Suppressor macrophage treated with lipopolysaccharide for 1 hour (primary cell): ENCODE data around the gene CREM.
"Not testable (repeated sequence)": the region's sequence is repeated elsewhere in the genome, so short reads cannot be mapped to it uniquely, and the experiment has no call there.

Experiments
- DNase-seq, 3 donors: peaks; one replicate each; pipeline ENCODE4 v3.0.0-alpha.2; 2020 to 2022

The CREM gene

DNA sequence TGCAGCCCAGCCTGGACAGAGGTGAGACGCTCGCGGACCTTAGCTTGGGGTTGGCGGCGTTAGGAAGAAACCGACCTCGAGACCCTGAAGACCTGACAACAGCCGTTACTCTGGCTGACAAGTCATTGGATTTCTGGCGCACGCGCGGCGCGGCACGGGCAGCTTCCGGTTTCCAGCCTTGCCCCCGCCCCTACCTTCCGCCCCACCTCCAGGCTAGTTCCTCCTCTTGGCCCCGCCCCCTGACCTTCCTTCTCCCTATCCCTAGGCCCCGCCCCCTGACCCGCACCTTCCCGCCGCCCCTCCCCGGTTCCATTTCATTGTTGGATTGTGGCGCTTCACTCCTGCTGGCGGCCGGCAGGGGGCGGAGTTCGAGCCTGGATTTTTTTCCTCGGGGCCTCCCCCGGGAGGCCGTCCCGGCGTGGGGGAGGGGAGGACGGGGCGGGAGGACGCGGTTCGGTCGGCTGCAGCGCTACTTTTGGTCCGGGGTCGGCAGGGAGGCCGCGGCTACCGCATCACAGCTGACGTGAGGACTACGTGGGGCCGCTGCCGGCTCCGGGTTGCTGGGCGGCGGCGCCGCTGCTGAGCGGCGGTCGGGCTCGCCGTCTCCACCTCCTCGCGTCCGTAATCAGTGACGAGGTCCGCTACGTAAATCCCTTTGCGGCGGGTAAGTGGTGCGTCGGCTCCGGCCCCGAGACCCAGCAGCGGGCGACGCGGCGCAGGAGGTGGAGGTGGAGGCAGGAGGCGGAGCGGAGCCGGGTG lies at the start of gene CREM:
Gene CREM (plus strand): TSS at position 317 of the 759 bp plus-strand sequence. CDS start 10,990 bp downstream, outside the sequence.
- DNase-seq = peak; percentile 97 to 100 (median 99)

DNA sequence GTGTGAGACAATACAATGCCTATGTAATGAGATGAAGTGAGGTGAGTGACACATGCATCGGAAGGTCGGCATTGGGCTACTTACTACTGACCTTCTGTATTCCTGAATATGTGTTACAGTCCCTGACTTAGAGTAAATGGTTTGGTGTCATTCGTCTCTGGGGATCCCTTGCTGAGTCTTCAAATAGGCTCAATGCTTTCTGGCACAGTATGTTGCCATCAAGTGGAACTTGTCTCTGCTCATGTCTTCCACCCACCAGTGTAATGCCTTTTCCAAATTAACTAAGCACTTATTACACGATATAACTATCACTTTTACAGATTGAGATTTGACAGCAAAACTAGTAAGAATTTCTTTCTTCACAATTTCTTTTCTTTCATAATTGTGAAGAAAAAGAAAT lies 47.4 kb upstream of the CREM start:
- DNase-seq = no peak

DNA sequence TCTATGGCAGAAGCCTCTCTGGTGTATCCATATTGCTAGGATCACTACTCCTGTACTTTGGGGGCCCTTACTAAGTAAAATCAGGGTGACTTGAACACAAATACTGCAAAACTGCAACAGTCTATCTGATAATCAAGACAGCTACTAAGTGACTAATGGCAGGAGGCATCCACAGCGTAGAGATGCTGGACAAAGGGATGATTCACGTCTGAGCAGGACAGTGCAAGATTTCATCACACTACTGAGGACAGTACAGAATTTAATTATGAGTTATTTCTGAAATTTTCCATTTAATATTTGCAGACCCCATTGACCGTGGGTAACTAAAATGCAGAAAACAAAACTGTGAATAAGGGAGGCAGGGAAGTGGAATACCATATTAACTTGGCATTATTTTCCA lies 46.9 kb upstream of the CREM start:
- peak; percentile 15 to 27 (median 22) for DNase-seq

DNA sequence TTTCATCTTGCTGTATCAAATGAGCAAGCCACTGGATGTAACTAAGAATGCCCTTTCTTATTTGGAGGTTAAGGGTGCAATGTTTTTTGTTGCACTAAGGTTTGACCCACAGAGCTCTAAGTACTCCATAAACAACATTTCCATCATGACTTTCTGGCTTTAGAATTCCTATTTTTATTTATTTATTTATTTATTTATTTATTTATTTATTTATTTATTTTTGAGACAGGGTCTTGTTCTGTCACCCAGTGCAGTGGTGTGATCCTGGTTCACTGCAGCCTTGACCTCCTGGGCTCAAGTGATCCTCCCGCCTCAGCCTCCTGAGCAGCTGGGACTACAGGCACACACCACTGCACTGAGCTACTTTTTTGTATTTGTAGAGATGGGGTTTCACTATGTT lies 46.4 kb upstream of the CREM start:
- DNase-seq = not testable (repeated sequence)

DNA sequence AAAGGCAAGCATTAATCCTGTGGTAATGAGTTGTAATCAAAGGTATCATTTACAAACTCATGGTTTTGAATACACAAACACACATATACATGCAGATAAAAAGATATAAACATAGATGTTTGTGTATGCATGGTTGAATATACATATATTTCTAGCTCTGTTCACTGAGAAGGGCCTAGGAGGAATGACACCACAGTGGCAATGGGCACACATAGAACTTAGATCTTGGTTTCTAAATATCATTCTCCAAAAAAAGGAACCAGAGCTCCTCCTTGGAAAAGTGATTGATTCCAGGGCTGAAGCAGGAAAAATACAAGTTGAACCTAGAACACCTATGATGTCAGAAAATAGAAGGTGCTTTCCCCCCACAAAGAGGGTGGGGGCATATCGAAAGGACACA lies 43.4 kb upstream of the CREM start:
- no peak for DNase-seq

DNA sequence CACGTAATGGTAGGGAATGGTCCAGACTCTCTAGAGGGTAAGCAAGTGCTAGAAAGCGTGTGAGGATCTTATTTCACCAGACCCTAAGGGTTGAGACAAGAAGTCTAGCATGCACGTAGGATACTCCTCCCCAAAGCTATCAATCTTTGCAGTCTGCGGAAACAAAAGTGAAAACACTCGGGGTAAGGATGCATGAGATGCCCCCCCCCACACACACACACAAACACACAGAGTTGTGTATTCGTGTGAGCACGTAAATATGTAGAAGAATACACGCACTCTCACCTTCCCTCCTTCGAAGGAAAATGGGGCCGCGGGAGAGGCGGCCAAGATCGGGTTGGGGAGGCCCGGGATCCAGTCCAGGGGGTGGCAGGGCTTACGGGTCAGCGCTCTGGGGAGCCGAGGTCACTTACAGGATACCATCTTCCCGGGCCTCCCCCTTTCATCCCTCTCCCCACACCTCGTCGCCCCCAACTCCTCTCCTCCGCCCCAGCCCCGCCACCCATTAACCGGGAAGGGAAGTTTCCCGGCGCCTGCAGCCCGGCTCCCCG lies 37.0 kb upstream of the CREM start:
- DNase-seq = peak in 2 of 3 donors; percentile 35

DNA sequence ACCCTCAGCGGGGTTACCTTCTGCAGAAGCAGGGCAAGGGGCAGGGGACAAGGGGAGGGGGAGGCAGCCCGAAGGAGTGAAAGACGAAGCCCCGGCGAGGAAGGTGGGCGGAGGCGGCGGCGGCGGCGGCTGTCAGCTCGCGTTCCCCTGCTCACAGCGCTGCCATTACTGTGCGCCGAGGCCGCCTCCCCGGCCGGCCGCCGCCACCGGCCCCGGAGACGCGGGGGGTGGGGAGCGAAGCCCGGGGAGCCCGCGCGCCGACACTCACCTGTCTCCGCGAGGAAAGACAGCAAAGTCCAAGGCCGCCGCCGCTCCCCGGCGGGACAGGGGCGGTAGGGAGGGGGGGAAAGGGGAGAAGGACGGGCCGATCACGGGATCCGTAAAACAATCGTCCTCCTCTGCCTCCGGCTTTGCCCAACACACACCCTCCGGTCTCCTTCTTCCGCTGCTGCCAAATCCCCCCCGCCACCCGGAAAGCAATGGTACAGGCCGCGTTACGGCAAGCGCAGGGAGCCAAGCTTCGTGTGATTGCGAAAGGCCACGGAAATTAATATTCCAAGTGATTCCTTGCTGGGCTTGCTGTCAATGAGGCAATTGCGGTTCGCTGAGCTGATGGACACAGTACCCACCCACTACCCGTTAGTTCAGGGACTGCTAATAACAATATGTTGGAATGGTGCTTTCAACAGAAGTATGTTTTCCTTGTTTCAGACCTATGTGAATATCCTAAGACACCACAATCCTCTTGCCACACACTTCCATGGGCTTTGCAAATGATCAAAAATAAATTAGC lies 36.3 kb upstream of the CREM start, which contains the start of gene CUL2:
Gene CUL2 (minus strand): TSS at position 180 of the 793 bp plus-strand sequence. CDS start 19,024 bp downstream, outside the sequence.
- peak; percentile 93 to 96 (median 95) for DNase-seq

DNA sequence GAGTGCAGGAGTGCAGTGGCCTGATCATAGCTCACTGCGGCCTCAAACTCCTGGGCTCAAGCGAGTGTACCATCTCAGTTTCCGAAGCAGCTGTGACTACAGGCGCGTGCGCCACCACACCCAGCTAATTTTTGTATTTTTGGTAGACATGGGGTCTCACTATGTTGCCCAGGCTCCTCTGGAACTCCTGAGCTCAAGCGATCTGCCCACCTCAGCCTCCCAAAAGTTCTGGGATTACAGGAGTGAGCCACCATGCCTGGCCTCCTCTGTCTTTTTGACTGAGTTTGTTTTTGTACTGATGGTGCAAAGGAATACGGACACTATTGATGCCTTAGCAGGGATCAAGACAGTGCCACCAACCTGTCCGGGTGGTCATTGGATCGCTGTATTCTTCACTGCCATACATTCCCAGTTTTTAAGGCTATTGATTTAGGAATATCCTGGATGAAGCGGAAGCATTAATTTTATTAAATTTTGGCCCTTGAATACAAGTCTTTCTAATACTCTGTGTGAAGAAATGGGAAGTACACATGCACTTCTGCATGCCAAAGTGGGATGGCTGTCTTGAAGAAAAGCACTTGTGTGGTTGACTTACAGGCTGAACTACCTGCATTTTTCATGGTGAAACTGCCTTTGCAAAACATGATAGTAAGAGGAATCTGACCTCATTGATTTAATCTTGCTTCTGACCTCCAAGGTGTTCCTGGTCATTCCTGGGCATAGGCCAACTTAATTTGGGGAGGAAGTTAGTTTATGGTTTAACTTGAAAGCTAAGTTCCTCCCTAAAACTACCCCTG lies 34.5 kb upstream of the CREM start:
- DNase-seq = peak in 2 of 3 donors; percentile 12 to 20

DNA sequence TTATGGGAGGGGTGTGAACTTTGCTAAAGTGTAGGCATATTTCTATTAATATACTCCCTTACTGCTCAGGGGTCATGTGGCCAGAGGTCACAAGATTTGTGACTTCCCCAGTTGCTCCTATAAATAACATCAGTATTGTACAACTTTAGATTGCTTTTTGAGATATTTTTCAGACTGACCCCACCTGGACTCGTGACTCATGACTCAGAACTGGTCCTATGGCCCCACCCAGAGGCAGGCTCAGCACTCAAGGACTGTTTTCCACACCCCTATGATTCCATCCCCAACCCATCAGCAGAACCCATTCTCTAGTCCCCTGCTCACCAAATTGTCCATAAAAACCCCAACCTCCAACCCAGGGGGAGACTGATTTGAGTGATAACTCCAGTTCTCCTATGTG lies 33.8 kb upstream of the CREM start:
- peak; percentile 31 to 64 (median 51) for DNase-seq

DNA sequence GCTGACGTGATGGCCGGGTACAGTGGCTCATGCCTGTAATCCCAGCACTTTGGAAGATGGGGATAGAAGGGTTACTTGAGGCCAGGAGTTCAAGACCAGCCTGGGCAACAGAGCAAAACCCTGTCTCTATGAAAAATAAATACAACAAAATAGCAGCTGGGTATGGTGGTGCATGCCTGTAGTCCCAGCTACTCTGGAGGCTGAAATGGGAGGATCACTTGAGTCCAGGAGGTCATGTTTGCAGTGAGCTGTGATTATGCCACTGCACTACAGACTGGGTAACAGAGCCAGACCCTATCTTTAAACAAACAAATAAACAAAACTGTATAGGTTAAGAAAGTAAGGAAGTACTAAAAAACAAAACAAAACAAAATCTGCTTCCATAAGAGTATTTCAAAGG lies 30.3 kb upstream of the CREM start:
- DNase-seq = no peak

DNA sequence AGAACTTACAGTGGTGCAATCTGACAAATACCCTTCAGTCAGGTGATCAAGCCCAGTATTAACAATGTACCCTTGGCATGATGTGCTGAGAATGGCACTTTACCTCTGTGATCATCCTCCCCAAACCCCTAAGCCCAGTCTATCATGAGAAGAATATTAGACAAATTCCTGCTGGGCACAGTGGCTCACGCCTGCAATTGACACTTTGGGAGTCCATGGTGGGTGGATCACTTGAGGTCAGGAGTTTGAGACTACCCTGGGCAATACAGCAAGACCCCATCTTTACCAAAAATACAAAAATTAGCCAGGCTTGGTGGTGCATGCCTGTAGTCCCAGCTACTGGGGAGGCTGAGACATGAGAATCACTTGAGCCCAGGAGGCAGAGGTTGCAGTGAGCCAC lies 29.1 kb upstream of the CREM start:
- no peak for DNase-seq

DNA sequence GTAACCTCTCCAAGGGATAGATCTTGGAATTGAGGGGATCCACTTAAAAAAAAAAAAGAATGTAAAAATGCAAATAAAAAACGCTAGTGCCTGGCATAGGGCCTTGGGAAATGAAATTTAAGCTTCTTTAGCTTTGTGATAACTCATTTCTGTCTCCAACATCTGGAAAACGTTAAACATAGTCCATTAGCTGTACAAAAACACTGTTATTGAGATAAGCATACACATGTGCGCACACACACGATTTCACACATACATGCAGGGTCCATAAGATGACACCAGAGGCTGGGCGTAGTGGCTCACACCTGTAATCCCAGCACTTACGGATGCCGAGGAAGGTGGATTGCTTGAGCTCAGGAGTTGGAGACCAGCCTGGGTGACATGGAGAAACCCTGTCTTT lies 22.8 kb upstream of the CREM start:
- no peak for DNase-seq

DNA sequence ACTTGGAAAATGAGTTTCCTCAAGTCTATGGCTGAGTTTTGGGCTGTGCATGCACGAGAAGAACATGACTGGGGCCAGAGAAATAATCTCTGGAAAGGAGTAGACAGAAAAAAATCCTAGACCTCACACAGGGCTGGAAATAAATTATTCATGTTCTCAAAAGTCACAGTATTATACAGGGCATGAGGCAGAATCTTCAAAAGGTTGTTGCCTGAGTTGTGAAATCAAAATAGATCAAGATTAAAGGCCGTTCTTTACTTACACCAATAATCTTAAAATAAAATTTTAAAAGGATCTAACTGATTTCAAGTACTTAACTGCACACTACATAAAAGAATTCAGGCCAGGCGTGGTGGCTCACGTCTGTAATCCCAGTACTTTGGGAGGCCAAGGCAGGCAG lies 14.1 kb upstream of the CREM start:
- no peak for DNase-seq

DNA sequence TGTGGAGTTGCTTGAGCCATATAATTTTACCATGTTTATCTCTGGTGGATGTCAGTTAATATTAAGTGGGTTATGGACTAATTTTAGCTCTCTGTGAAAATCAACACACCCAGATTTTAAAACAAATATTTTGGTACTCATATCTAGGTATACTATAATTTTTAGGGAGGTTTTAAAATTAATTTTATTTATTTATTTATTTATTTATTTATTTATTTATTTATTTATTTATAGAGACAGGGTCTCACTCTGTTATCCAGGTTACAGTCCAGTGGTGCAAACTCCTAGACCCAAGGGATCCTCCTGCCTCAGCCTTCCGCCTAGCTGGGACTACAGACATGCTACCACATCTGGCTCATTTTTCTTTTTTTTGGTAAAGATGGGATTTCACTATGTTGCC lies 7.3 kb upstream of the CREM start:
- no peak for DNase-seq

DNA sequence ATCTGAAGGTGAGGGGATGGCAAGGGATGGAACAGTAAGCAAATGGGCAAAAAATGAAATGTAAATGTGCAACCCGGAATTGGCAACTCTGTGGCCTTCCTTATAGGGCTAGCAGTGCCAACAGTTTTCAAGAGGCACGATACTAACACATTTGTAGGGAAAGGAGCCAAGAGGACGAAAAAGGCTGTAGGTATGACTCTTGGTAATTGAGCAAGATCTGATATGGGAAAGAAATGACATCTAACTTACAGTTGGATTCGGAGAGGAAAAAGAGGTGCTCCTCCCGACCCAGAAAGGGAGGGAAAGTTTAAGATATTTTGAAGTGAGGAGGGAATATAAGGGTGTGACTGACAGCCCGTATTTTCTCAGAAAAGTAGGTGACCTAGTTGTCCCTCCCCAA lies 2.1 kb upstream of the CREM start:
- no peak for DNase-seq

DNA sequence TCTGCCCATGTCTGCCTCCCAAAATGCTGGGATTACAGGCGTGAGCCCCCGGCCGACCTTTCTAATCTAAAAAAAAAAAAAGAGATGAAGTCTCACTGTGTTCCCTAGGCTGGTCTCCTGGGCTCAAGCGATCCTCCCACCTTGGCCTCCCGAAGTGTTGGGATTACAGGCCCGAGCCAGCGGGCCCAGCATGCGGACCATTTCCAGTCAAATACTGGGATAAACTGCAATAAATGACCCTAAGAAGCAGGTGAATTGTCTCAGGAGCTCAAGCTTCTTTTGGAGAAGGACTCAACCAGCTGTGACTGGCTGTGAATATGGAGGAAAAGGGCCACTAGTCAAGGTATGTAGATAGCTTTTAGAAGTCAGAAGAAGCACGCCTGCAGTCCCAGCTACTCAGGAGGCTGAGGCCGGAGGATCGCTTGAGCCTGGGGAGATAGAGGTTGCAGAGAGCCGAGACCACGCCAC lies 550 bp upstream of the CREM start:
- no peak for DNase-seq

DNA sequence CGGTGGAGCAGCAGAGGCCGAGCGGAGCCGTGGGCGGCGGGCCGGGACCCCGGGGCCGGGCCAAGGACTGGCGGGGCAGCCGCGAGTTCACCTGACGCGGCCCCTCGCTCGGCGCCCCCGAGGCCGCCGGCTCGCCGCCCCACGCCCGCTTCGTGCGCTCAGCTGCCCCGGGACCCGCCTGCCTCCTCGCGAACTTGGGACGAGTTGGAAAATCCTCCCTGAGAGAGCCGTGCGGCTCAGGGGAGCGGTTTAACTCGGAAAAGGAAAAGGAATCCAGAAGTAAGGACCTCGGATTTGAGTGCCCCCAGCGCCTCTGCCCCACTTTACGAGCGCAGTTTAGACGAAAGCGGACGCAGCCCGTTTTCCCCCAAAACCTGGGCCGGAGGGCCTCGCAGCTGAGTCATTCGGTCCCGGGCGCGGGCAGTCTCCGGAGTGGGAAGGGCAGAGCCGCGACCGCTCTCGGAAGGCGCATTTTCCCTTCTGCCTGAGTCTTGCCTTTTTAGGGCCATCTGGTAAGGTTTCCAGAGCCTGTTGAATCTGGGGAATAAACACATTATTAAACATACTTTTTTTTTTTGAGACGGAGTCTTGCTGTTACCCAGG lies 744 bp downstream of the CREM start:
- DNase-seq = peak; percentile 78 to 87 (median 84)

DNA sequence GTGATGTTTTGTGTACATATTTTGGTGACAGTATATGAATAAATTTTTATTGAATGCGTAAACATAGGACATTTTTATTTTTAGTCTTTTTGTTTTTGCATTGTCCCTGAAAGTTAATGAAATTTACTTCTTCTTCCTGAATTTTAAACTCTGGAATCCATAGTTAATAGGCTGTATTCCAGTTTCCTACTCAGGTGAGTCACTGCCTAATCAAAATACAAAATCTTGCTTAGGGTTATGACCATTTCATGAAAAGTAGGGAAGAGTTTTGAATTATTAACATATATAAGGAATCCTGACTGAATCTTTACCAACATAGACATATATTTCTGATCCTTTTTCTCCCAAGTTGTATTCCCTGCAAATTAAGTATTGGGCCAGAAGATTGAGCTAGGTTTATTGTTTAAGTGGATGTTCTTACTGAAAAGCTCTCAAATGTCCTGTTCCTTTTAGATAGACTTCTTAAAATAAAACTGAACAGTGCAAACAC lies 2.6 kb downstream of the CREM start:
- DNase-seq = no peak

DNA sequence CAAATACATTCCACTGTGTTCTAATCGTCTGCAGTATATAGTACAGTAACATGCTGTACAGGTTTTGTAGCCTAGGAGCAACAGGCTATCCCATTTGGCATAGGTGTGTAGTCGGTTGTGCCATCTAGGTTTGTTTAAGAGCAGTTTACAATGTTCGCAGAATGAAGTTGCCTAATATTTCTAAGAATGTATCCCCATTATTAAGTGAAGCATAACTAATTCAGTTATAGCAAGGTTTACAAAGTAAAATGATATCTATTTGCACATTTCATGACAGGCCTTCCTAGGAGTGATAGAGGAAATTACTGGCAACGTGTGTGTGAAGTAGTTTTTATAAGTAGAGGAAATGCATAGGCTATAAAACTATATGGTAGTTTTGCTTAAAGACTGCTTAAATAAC lies 4.0 kb downstream of the CREM start:
- DNase-seq = no peak

DNA sequence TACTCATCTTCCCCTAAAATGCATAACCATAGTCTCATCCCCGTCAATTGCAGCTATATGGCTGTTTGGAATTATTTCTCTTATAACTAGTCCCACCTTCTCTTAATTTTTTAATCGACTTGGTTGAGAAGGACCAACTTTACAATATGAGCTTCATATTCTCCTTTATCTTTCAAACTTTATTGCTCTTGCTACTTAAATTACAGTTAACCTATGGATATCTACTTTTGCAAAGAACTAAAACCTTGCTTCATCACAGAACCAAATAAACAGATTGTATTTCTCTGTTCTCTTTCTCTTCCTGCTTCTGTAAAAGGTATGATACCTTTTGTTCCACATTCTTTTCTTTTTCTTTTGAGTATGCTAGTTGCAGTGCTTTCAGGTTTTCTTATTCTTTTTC lies 6.1 kb downstream of the CREM start:
- DNase-seq = no peak

DNA sequence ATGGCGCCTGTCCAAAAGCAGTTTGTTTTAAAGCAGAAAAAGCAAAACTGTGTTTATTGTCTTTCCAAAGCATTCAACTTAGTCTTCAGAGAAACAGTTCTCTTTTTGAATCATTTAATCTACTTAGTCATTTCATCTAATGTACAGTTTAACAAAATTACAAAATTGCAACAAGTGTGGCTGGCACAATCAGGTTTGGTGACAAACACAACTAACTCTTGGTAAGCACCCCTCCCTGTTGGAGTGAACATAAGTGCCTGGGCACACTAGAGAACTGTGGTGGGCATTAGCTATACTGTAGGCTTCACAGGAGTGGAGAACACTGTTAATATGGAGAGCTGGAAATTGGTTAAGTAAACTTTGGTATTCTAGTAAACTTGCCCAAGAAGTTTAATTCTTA lies 6.9 kb downstream of the CREM start:
- DNase-seq = no peak

DNA sequence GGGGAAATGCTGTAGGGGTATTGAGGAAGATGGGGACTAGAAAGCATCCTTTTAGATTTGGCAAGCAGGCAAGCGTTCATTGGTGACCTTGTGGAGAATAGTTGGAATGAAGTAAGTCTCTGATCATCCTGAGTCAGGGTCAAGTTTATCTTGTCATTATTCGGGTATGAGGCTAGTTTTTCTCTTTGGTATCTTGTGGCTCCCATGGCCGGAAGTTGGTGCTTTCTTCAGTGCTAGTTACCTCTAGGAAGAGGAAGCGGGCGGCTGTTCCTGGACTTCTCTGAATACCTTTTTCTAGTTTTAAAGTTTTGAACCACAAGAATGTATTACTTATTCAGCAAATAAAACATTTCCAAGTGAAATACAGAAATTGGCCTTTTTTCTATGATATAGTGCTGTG lies 9.2 kb downstream of the CREM start:
- no peak for DNase-seq
